ENCODE results near the gene G6PC1. TPM values are rescaled to one million over a fixed set of nuclear protein-coding genes. Genes with fewer than 3 reads are reported as not detected.
A peak's percentile ranks its signal among the peaks of the same experiment; 100 is the strongest.
"Not testable (repeated sequence)": the region's sequence is repeated elsewhere in the genome, so short reads cannot be mapped to it uniquely, and the experiment has no call there.

The G6PC1 gene
- total and polyA plus RNA-seq, 2 of the 13 experiments (the other 11 are each of a cell fraction or from before 2014, with no cell fraction given): 1.7 to 37.9 TPM

GRCh38 chr17:42883802-42884558 lies 16.6 kb upstream of the G6PC1 start:
- H3K36me3 ChIP-seq (replicated peaks in 1 of 2; ENCODE audit: control insufficient read depth in 1 of 2, insufficient read depth in 2 of 2, low read length in 2 of 2): no peaks in the 10 kb centered on the region
- BruUV-seq (replicated peaks): no TSS peak
- H3K79me2 ChIP-seq (ENCODE audit: insufficient read depth, low read length): no peaks in the 10 kb centered on the region
- no peaks in the 10 kb centered on the region for H3K27me3 ChIP-seq (ENCODE audit: control insufficient read depth in 1 of 2, insufficient read depth in 2 of 2, low read length in 2 of 2)
- POLR2A ChIA-PET: interaction anchor here (3.6 kb wide), 1 partner anchor 11 kb away, joined by 21 read pairs; no protein-coding TSS in a partner anchor
- TF ChIP-seq ZNF629 (CRISPR knock-in tag; conservative IDR thresholded peaks at IDR 0.05) (peak; percentile 72), ZNF780A (CRISPR knock-in tag; IDR thresholded peaks at IDR 0.05) (no peak)
- no peak overlapping the region for H3K27ac ChIP-seq (ENCODE audit: extremely low read length, insufficient read depth, low read length)
- CTCF ChIA-PET (ENCODE audit: low intra/inter-chr PET ratio, low total read pairs): no interaction called here
- H2AFZ ChIP-seq (ENCODE audit: low read length): no peak overlapping the region
- no peak for ATAC-seq
- WGBS (ENCODE audit: low lambda C conversion rate): 67% methylated on average over 7 of the region's 7 CpGs
- H3K4me3 ChIP-seq (replicated peaks in 1 of 3; ENCODE audit: insufficient read depth in 1 of 3, low read depth in 2 of 3, low read length in 3 of 3): no peak overlapping the region
- H3K4me1 ChIP-seq (ENCODE audit: insufficient read depth, low read length): peaks cover 99% of the 10 kb centered on the region
- H3K4me2 ChIP-seq (ENCODE audit: low read depth, low read length): no peak overlapping the region
- no peak for FAIRE-seq
- intact Hi-C loops (cut with micrococcal nuclease; ENCODE audit: unreplicated experiment): no loop called here
- no peak for DNase-seq (ENCODE audit: low spot score)
- H3K9ac ChIP-seq (ENCODE audit: insufficient read depth, low read depth, low read length): no peak overlapping the region
- H3K9me3 ChIP-seq (ENCODE audit: low read length): no peaks in the 10 kb centered on the region
- no peaks in the 10 kb centered on the region for H4K20me1 ChIP-seq (ENCODE audit: insufficient read depth, low read length)
- in situ Hi-C loops (cut with HindIII; ENCODE audit: extremely low pct_ligation_motif_present, low pct_unique_long_range_greater_than_20kb): no loop called here

GRCh38 chr17:42885806-42886205 lies 14.8 kb upstream of the G6PC1 start:
- Histone ChIP-seq H3K9ac (ENCODE audit: insufficient read depth, low read depth, low read length) (peak overlapping the region; percentile 50; the same call in 1 of the 2 replicates), H3K4me2 (ENCODE audit: low read depth, low read length) (peak overlapping the region; percentile 64), H3K4me1 (ENCODE audit: insufficient read depth, low read length) (peaks cover 96% of the 10 kb centered on the region), H3K4me3 (replicated peaks in 1 of 3; ENCODE audit: insufficient read depth in 1 of 3, low read depth in 2 of 3, low read length in 3 of 3) (peak overlapping the region in 1 of 3 experiments; percentile 23; a peak in 2 of 6 replicates), H3K27ac (ENCODE audit: extremely low read length, insufficient read depth, low read length) (peak overlapping the region; percentile 65)
- POLR2A ChIA-PET: interaction anchor here (1.0 to 3.6 kb wide), 15 partner anchors 8 to 112 kb away, joined by 3 to 21 read pairs (median 6); partner anchors contain the start of genes CNTD1, COA3, PSME3 and RPL27
- H3K9me3 ChIP-seq (ENCODE audit: low read length); in situ Hi-C loops (cut with HindIII; ENCODE audit: extremely low pct_ligation_motif_present, low pct_unique_long_range_greater_than_20kb); H3K36me3 ChIP-seq (replicated peaks in 1 of 2; ENCODE audit: control insufficient read depth in 1 of 2, insufficient read depth in 2 of 2, low read length in 2 of 2); FAIRE-seq; H3K27me3 ChIP-seq (ENCODE audit: control insufficient read depth in 1 of 2, insufficient read depth in 2 of 2, low read length in 2 of 2); DNase-seq (ENCODE audit: low spot score); ATAC-seq; CTCF ChIA-PET (ENCODE audit: low intra/inter-chr PET ratio, low total read pairs); BruUV-seq (replicated peaks); H4K20me1 ChIP-seq (ENCODE audit: insufficient read depth, low read length); H2AFZ ChIP-seq (ENCODE audit: low read length); H3K79me2 ChIP-seq (ENCODE audit: insufficient read depth, low read length): not testable (repeated sequence)
- 0 out of 2 replicates have a peak, but pooled peaks have one; percentile 46 for TF ChIP-seq ZBTB42 (CRISPR knock-in tag; IDR thresholded peaks at IDR 0.05)
- 0 out of 2 replicates have a peak, but pooled peaks have one; percentile 33 for TF ChIP-seq HOXA5 (CRISPR knock-in tag; IDR thresholded peaks at IDR 0.05)
- 0 out of 2 replicates have a peak, but pooled peaks have one; percentile 14 for TF ChIP-seq ZNF24 (IDR thresholded peaks at IDR 0.05)
- peak; percentile 92 for TF ChIP-seq ZNF770 (CRISPR knock-in tag; IDR thresholded peaks at IDR 0.05)
- 0 out of 2 replicates have a peak, but pooled peaks have one; percentile 8 for TF ChIP-seq ZNF777 (CRISPR knock-in tag; IDR thresholded peaks at IDR 0.05)
- intact Hi-C loops (cut with micrococcal nuclease; ENCODE audit: unreplicated experiment): loop anchor here (1.0 kb wide), 1 partner anchor 34 kb away; no protein-coding TSS in a partner anchor
- WGBS (ENCODE audit: low lambda C conversion rate): 83% methylated on average over 3 of the region's 3 CpGs

Measured in HepG2 (cell line).